ENCODE results near the gene TAS2R30. TPM values are rescaled to one million over a fixed set of nuclear protein-coding genes. Genes with fewer than 3 reads are reported as not detected.

The TAS2R30 gene
- total RNA-seq, 1 experiment from 2014 or later: 0.66 TPM

GRCh38 chr12:11133816-11134215 is 628 bp downstream of the TAS2R30 start:
- Histone ChIP-seq H3K4me1 (ENCODE audit: insufficient read depth, low read length) (no peaks in the 10 kb centered on the region), H3F3A (ENCODE audit: low read length, unreplicated experiment) (no peaks in the 10 kb centered on the region), H3K4me3 (ENCODE audit: low read length) (no peak overlapping the region), H2AFZ (ENCODE audit: low read length) (no peak overlapping the region), H3K36me3 (ENCODE audit: low read depth, low read length) (no peaks in the 10 kb centered on the region), H3K79me2 (ENCODE audit: low read length) (peaks cover 3% of the 10 kb centered on the region; the same call in 1 of the 2 replicates), H3K9me2 (replicated peaks; ENCODE audit: low read length) (no peaks in the 10 kb centered on the region), H3K9me3 (ENCODE audit: low read length) (no peaks in the 10 kb centered on the region), H4K20me1 (ENCODE audit: low read length) (no peaks in the 10 kb centered on the region), H3K27ac (ENCODE audit: low read length) (no peak overlapping the region), H3K9ac (ENCODE audit: low read length) (no peak overlapping the region), H3K27me3 (ENCODE audit: low read length) (no peaks in the 10 kb centered on the region), H3K4me2 (ENCODE audit: low read length) (no peak overlapping the region)
- CTCF ChIA-PET: no interaction called here
- BruUV-seq (replicated peaks): no TSS peak
- TF ChIP-seq EZH2phosphoT487 (IDR thresholded peaks at IDR 0.05; ENCODE audit: borderline replicate concordance, low read length) (no peak), EZH2 (IDR thresholded peaks at IDR 0.05; ENCODE audit: low read length, unreplicated experiment) (no peak), CTCF (conservative IDR thresholded peaks at IDR 0.05; ENCODE audit: low read depth, low read length) (no peak)
- intact Hi-C loops (cut with micrococcal nuclease): no loop called here
- POLR2A ChIA-PET (ENCODE audit: unreplicated experiment): no interaction called here
- no peak for DNase-seq
- no peak for ATAC-seq

DNA sequence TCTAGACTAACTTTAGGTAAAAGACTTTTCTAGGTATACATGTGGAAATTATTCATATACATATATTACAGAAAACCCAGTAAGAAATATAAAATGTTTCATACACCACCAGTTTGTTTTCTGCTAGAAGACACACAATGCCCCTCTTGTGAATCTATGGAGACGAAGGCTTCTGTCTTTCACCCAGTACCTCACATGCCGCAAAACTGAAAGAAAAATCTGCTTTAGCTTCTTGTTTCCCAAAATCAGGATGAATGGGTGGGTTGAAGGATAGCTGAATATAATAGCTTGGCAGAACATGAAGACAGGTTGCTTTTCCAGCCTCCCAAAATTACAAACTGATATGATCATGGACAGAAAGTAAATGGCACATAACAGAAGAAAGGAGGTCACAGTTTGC is 1.3 kb downstream of the TAS2R30 start:
- H3K27me3 ChIP-seq (ENCODE audit: low read length): no peaks in the 10 kb centered on the region
- H3K9me3 ChIP-seq (ENCODE audit: low read length): no peaks in the 10 kb centered on the region
- no peak overlapping the region for H2AFZ ChIP-seq (ENCODE audit: low read length)
- peaks cover 3% of the 10 kb centered on the region; the same call in 1 of the 2 replicates for H3K79me2 ChIP-seq (ENCODE audit: low read length)
- BruUV-seq (replicated peaks): no TSS peak
- H3K9me2 ChIP-seq (replicated peaks; ENCODE audit: low read length): no peaks in the 10 kb centered on the region
- H4K20me1 ChIP-seq (ENCODE audit: low read length): no peaks in the 10 kb centered on the region
- H3K36me3 ChIP-seq (ENCODE audit: low read depth, low read length): no peaks in the 10 kb centered on the region
- H3K27ac ChIP-seq (ENCODE audit: low read length): no peak overlapping the region
- H3K4me1 ChIP-seq (ENCODE audit: insufficient read depth, low read length): no peaks in the 10 kb centered on the region
- H3K9ac ChIP-seq (ENCODE audit: low read length): no peak overlapping the region
- H3K4me3 ChIP-seq (ENCODE audit: low read length): no peak overlapping the region
- no peak for DNase-seq
- ATAC-seq: no peak
- no peak for TF ChIP-seq EZH2 (IDR thresholded peaks at IDR 0.05; ENCODE audit: low read length, unreplicated experiment)
- H3F3A ChIP-seq (ENCODE audit: low read length, unreplicated experiment): no peaks in the 10 kb centered on the region
- intact Hi-C loops (cut with micrococcal nuclease): no loop called here
- CTCF ChIA-PET: no interaction called here
- no peak overlapping the region for H3K4me2 ChIP-seq (ENCODE audit: low read length)
- POLR2A ChIA-PET (ENCODE audit: unreplicated experiment): no interaction called here

- BruUV-seq (replicated peaks): no TSS peak
- Histone ChIP-seq H3K79me2 (ENCODE audit: low read length) (peaks cover 3% of the 10 kb centered on the region; the same call in 1 of the 2 replicates), H2AFZ (ENCODE audit: low read length) (no peak overlapping the region), H3K27ac (ENCODE audit: low read length) (no peak overlapping the region), H4K20me1 (ENCODE audit: low read length) (no peaks in the 10 kb centered on the region), H3K36me3 (ENCODE audit: low read depth, low read length) (no peaks in the 10 kb centered on the region), H3K4me2 (ENCODE audit: low read length) (no peak overlapping the region), H3K9me2 (replicated peaks; ENCODE audit: low read length) (no peaks in the 10 kb centered on the region), H3F3A (ENCODE audit: low read length, unreplicated experiment) (no peaks in the 10 kb centered on the region), H3K4me3 (ENCODE audit: low read length) (no peak overlapping the region), H3K9me3 (ENCODE audit: low read length) (no peaks in the 10 kb centered on the region), H3K9ac (ENCODE audit: low read length) (no peak overlapping the region), H3K27me3 (ENCODE audit: low read length) (no peaks in the 10 kb centered on the region), H3K4me1 (ENCODE audit: insufficient read depth, low read length) (no peaks in the 10 kb centered on the region)
- ChIA-PET CTCF (no interaction called here), POLR2A (ENCODE audit: unreplicated experiment) (no interaction called here)
- DNase-seq (no peak), ATAC-seq (no peak)
- TF ChIP-seq CTCF (conservative IDR thresholded peaks at IDR 0.05; ENCODE audit: low read depth, low read length) (no peak), EZH2phosphoT487 (IDR thresholded peaks at IDR 0.05; ENCODE audit: borderline replicate concordance, low read length) (no peak), EZH2 (IDR thresholded peaks at IDR 0.05; ENCODE audit: low read length, unreplicated experiment) (no peak)
- intact Hi-C loops (cut with micrococcal nuclease): no loop called here
Observed at GRCh38 chr12:11130999-11131398, 3.4 kb downstream of the TAS2R30 start.

All from PC-3 (cell line).